K562 (cell line): ENCODE measurements around the gene POLR3C. TPM values are rescaled to one million over a fixed set of nuclear protein-coding genes. Genes with fewer than 3 reads are reported as not detected.

ENCODE experiments used
- ATF7 ChIP-seq: fragments of 450-650 bp; IDR thresholded peaks from 2 replicates; pipeline ENCODE4 v1.7.1; 2014; ENCODE audit warnings: mild to moderate bottlenecking, moderate library complexity
- CEBPG ChIP-seq, 3 experiments: fragments of 200-800 bp in 1 of 3; sonication (Bioruptor generic) in 1 of 3; sonication (generic) in 1 of 3; formaldehyde crosslinking in 1 of 3; IDR thresholded peaks in 2 of 3; conservative IDR thresholded peaks in 1 of 3; 2 replicates each; pipeline versions ENCODE4 v1.6.1 to v1.8.0; 2016 to 2022; ENCODE audit warnings: missing compliant biosample characterization in 2 of 3, missing genetic modification characterization in 2 of 3, mild to moderate bottlenecking in 1 of 3, missing genetic modification reagents in 1 of 3
- CXXC5 ChIP-seq: fragments of 250-450 bp; sonication (Bioruptor Pico); IDR thresholded peaks from 2 replicates; pipeline ENCODE4 v1.8.0; 2022; ENCODE audit warnings: inconsistent platforms, mild to moderate bottlenecking, moderate library complexity
- ELF4 ChIP-seq: fragments of 450-650 bp; formaldehyde crosslinking; IDR thresholded peaks from 2 replicates; pipeline ENCODE4 v1.4.0; 2022; ENCODE audit warnings: missing genetic modification characterization
- HDAC8 ChIP-seq: fragments of 450-650 bp; IDR thresholded peaks from 2 replicates; pipeline ENCODE4 v1.6.1; 2016; ENCODE audit warnings: mild to moderate bottlenecking, missing genetic modification characterization, moderate library complexity, missing compliant biosample characterization
- PKNOX1 ChIP-seq: fragments of 450-650 bp; IDR thresholded peaks from 2 replicates; pipeline ENCODE4 v1.6.1; 2016
- SIRT6 ChIP-seq: IDR thresholded peaks from one replicate; pipeline ENCODE4 v1.6.1; 2012; ENCODE audit warnings: low read depth, mild to moderate bottlenecking, control low read depth, inconsistent platforms, low read length, moderate library complexity
- SOX6 ChIP-seq: fragments of 450-650 bp; IDR thresholded peaks from 2 replicates; pipeline ENCODE4 v1.6.1; 2014; ENCODE audit warnings: mild to moderate bottlenecking
- TCF3 ChIP-seq: sonication (generic); formaldehyde crosslinking; IDR thresholded peaks from 2 replicates; pipeline ENCODE4 v1.4.0; 2020; ENCODE audit warnings: mild to moderate bottlenecking, missing genetic modification reagents
- ZKSCAN8 ChIP-seq: fragments of 200-800 bp; sonication (Bioruptor generic); IDR thresholded peaks from 2 replicates; pipeline ENCODE4 v1.6.1; 2016; ENCODE audit warnings: missing genetic modification characterization, missing compliant biosample characterization
- ZNF175 ChIP-seq: fragments of 200-800 bp; sonication (Bioruptor generic); IDR thresholded peaks from 2 replicates; pipeline ENCODE4 v1.6.1; 2016; ENCODE audit warnings: low read depth, mild to moderate bottlenecking, missing genetic modification characterization, missing compliant biosample characterization
- ZNF395 ChIP-seq: fragments of 200-800 bp; sonication (Bioruptor generic); IDR thresholded peaks from 2 replicates; pipeline ENCODE4 v1.6.1; 2017; ENCODE audit warnings: missing genetic modification characterization, missing compliant biosample characterization
- ZNF584 ChIP-seq: fragments of 200-800 bp; sonication (Bioruptor generic); IDR thresholded peaks from 2 replicates; pipeline ENCODE4 v1.6.1; 2016; ENCODE audit warnings: low read depth, mild to moderate bottlenecking, missing genetic modification characterization, missing compliant biosample characterization
- polyA plus RNA-seq, 8 experiments: library from polyadenylated mRNA; depleted of rRNA in 4 of 8; stranded (reverse) in 5 of 8; unstranded in 3 of 8; fragments of >200 nt; fragmentation: Nextera tagmentation in 2 of 8; fragmentation: Illumina TruSeq in 1 of 8; extraction: Ambion mirVana in 2 of 8; extraction: Trizol in 1 of 8; gene quantifications; 2 replicates each; pipeline versions ENCODE4 v1.2.1 to v1.2.3, GENCODE V29; 2011 to 2014; ENCODE audit warnings: inconsistent platforms in 1 of 8, missing spikeins in 1 of 8
- total RNA-seq, 7 experiments: library from RNA; depleted of rRNA in 6 of 7; stranded (reverse); fragments of >200 nt in 6 of 7; fragmentation: Illumina TruSeq in 2 of 7; extraction: Trizol in 2 of 7; gene quantifications; 2 replicates each; pipeline versions ENCODE4 v1.2.1 to v1.2.3, GENCODE V29; 2011 to 2021; ENCODE audit warnings: low replicate concordance in 1 of 7

The POLR3C gene
- total and polyA plus RNA-seq, 9 of the 15 experiments (the other 6 are each of a cell fraction or from before 2014, with no cell fraction given), result 19.7 to 64.1 (median 45.2) TPM

GRCh38 chr1:145828367-145829026 lies 4.5 kb downstream of the POLR3C start (continued):
- TF ChIP-seq CEBPG (CRISPR knock-in tag; IDR thresholded peaks at IDR 0.05) (no peak), CEBPG (tag; conservative IDR thresholded peaks at IDR 0.05 in 1 of 2, IDR thresholded peaks at IDR 0.05 in 1 of 2) (peak in 1 of 2 experiments; percentile 69; a peak in 2 of 4 replicates), HDAC8 (no peak), TCF3 (CRISPR knock-in tag) (peak; percentile 66), ZNF175 (CRISPR knock-in tag) (peak; percentile 86; the same call in 1 of the 2 replicates), ZKSCAN8 (0 out of 2 replicates have a peak, but pooled peaks have one; percentile 41), ZNF395 (CRISPR knock-in tag) (peak; percentile 46; the same call in 1 of the 2 replicates), ZNF584 (peak; percentile 68; the same call in 1 of the 2 replicates), SOX6 (0 out of 2 replicates have a peak, but pooled peaks have one; percentile 41), ATF7 (0 out of 2 replicates have a peak, but pooled peaks have one; percentile 24), SIRT6 (no peak), PKNOX1 (peak; percentile 62; the same call in 1 of the 2 replicates), ELF4 (CRISPR knock-in tag) (no peak), CXXC5 (0 out of 2 replicates have a peak, but pooled peaks have one; percentile 27)
